Transverse colon (tissue), 4 donors: ENCODE measurements around the gene FBXO21. TPM values are rescaled to one million over a fixed set of nuclear protein-coding genes. Genes with fewer than 3 reads are reported as not detected.
A peak's percentile ranks its signal among the peaks of the same experiment; 100 is the strongest.

Source experiments
- DNase-seq: peaks from one replicate; pipeline ENCODE4 v3.0.0-alpha.2; 2019
- H3K27ac ChIP-seq, 4 donors: fragments of 200-600 bp; sonication (generic); 2 replicates each; pipeline ENCODE4 v1.5.1; 2016 to 2018; ENCODE audit warnings: inconsistent platforms in 4 of 4
- H3K27me3 ChIP-seq: fragments of 200-600 bp; sonication (generic); 2 replicates; pipeline ENCODE4 v1.5.1; 2017; ENCODE audit warnings: inconsistent platforms
- H3K36me3 ChIP-seq, 4 donors: fragments of 200-600 bp; sonication (generic); 2 replicates each; pipeline ENCODE4 v1.5.1; 2017 to 2019; ENCODE audit warnings: inconsistent platforms in 4 of 4
- H3K4me1 ChIP-seq, 4 donors: fragments of 200-600 bp; sonication (generic); 2 replicates each; pipeline ENCODE4 v1.5.1; 2017 to 2020; ENCODE audit warnings: inconsistent platforms in 4 of 4
- H3K4me3 ChIP-seq, 4 donors: fragments of 200-600 bp; sonication (generic); 1 replicate in 1 of 4; 2 replicates in 3 of 4; pipeline versions ENCODE4 v1.5.1 to v1.6.1; 2017 to 2019; ENCODE audit warnings: inconsistent platforms in 4 of 4
- H3K9me3 ChIP-seq, 2 donors: fragments of 200-600 bp; sonication (generic); 2 replicates each; pipeline ENCODE4 v1.5.1; 2017 to 2019; ENCODE audit warnings: inconsistent platforms in 2 of 2
- CTCF ChIP-seq, 5 experiments: fragments of 200-600 bp in 3 of 5; fragments of 450-650 bp in 2 of 5; sonication (generic) in 3 of 5; IDR thresholded peaks; 1 replicate in 2 of 5; 2 replicates in 3 of 5; pipeline ENCODE4 v1.5.1; 2016 to 2017; ENCODE audit warnings: antibody characterized with exemption in 5 of 5, inconsistent platforms in 3 of 5, mild to moderate bottlenecking in 2 of 5, moderate library complexity in 1 of 5
- EP300 ChIP-seq: sonication (generic); formaldehyde crosslinking; IDR thresholded peaks from one replicate; pipeline ENCODE4 v1.6.1; 2017; ENCODE audit warnings: antibody characterized with exemption, low read depth
- POLR2A ChIP-seq: fragments of 450-650 bp; IDR thresholded peaks from one replicate; pipeline ENCODE4 v1.6.1; 2016; ENCODE audit warnings: antibody characterized with exemption, mild to moderate bottlenecking, moderate library complexity
- POLR2AphosphoS5 ChIP-seq, 3 donors: sonication (generic); formaldehyde crosslinking; IDR thresholded peaks; one replicate each; pipeline ENCODE4 v1.6.1; 2016; ENCODE audit warnings: antibody characterized with exemption in 3 of 3
- WGBS, 2 donors: methylation state at CpG; one replicate each; pipeline ENCODE4 v1.1.5; 2018; ENCODE audit warnings: low coverage in 1 of 2; 5-methylcytosine and 5-hydroxymethylcytosine counted together
- in situ Hi-C, 4 donors: fragments of 200-750 bp; cut with MboI; loops; one replicate each; pipeline versions ENCODE4 v1.15.0 to v1.15.1; 2017; ENCODE audit warnings: low sequenced_read_pairs in 3 of 4, low pct_ligation_motif_present in 1 of 4, low pct_unique_long_range_greater_than_20kb in 1 of 4
- intact Hi-C: fragments of 100-400 bp; cut with DNase I; formaldehyde crosslinking; loops from one replicate; pipeline ENCODE4 v1.15.1; 2023; ENCODE audit warnings: low total_unique reads
- total RNA-seq, 4 donors: library from RNA; depleted of rRNA; stranded (reverse); fragments of >200 nt; gene quantifications; one replicate each; pipeline ENCODE4 v1.1.0, GENCODE V29; 2016

The FBXO21 gene
- total RNA-seq, 4 donors from 2014 or later, result 31.6 to 56.9 (median 36.8) TPM

DNA sequence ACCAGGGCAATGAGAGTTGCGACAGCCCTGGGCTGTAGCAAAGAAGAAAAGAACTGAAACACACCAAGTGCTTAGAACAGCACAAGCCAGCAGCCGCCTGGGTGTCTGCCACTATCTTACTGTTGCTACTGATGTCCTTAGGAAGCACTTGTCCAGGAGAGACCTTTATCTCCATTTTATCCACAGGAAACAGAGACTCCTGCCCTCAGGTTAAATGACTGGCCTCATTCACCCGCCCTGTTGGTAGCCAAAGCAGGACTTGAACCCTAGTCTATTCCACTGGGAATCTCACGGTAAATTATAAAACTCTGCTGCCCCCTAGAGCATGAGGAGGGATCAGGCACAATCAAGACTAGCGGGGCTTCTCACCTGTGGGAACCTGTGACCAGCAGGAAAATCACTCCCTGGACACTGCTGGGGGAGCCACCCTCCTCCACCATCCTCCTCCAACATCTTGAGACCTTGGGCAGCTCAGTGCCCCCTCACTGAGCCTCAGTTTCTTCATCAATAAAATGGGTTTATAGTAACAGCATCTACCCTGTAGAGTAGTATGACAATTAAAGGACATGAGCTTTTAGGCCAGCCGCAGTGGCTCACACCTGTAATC, 70.6 kb downstream of the FBXO21 start:
- Histone ChIP-seq H3K4me1 (no peaks in the 10 kb centered on the region), H3K27me3 (no peaks in the 10 kb centered on the region), H3K4me3 (no peak overlapping the region), H3K27ac (no peak overlapping the region), H3K9me3 (no peaks in the 10 kb centered on the region), H3K36me3 (no peaks in the 10 kb centered on the region)
- WGBS, 2 donors, result 46% methylated on average over 6 of the region's 6 CpGs; no CpG with 5 or more reads in 1 of the 2 donors
- intact Hi-C loops, result loop anchor here (10.0 kb wide), 1 partner anchor 95 kb away; no protein-coding TSS in a partner anchor
- no peak for TF ChIP-seq POLR2AphosphoS5 (IDR thresholded peaks at IDR 0.05)
- TF ChIP-seq CTCF (IDR thresholded peaks at IDR 0.05), result peak; percentile 59 to 67 (median 65)
- DNase-seq, result no peak
- in situ Hi-C loops, result loop anchor here in 3 of 4 donors (5.0 to 25.0 kb wide), 4 partner anchors 92 to 415 kb away; no protein-coding TSS in a partner anchor

- no peak for DNase-seq
- no peaks in the 10 kb centered on the region for H3K36me3 ChIP-seq
- intact Hi-C loops, result loop anchor here (10.0 kb wide), 1 partner anchor 94 kb away; no protein-coding TSS in a partner anchor
- 84% methylated on average over 18 of the region's 18 CpGs; no CpG with 5 or more reads in 1 of the 2 donors for WGBS, 2 donors
- no peak overlapping the region for H3K4me3 ChIP-seq
- H3K27ac ChIP-seq, result no peak overlapping the region
- no peaks in the 10 kb centered on the region for H3K27me3 ChIP-seq
- no peak for TF ChIP-seq CTCF (IDR thresholded peaks at IDR 0.05)
- no peaks in the 10 kb centered on the region for H3K4me1 ChIP-seq
- in situ Hi-C loops, result loop anchor here in 3 of 4 donors (5.0 to 25.0 kb wide), 4 partner anchors 92 to 414 kb away; no protein-coding TSS in a partner anchor
- H3K9me3 ChIP-seq, result no peaks in the 10 kb centered on the region
Observed at GRCh38 chr12:117118838-117119591, 71.3 kb downstream of the FBXO21 start.

GRCh38 chr12:117114784-117115183, 75.5 kb downstream of the FBXO21 start:
- DNase-seq, result no peak
- Histone ChIP-seq H3K27ac (no peak overlapping the region), H3K4me1 (no peaks in the 10 kb centered on the region), H3K4me3 (no peak overlapping the region), H3K36me3 (no peaks in the 10 kb centered on the region), H3K9me3 (no peaks in the 10 kb centered on the region), H3K27me3 (no peaks in the 10 kb centered on the region)
- no peak for TF ChIP-seq POLR2A
- no peak for TF ChIP-seq CTCF (IDR thresholded peaks at IDR 0.05)
- TF ChIP-seq EP300, result no peak
- no peak for TF ChIP-seq POLR2AphosphoS5 (IDR thresholded peaks at IDR 0.05)
- 35 to 60% methylated on average over 2 to 10 of the region's 10 CpGs for WGBS, 2 donors
- in situ Hi-C loops (loop anchor here in 3 of 4 donors (5.0 to 25.0 kb wide), 4 partner anchors 87 to 410 kb away; no protein-coding TSS in a partner anchor), intact Hi-C loops (loop anchor here (10.0 kb wide), 1 partner anchor 90 kb away; no protein-coding TSS in a partner anchor)

- no peaks in the 10 kb centered on the region for H3K36me3 ChIP-seq
- no peak overlapping the region for H3K27ac ChIP-seq
- no peak overlapping the region for H3K4me3 ChIP-seq
- H3K27me3 ChIP-seq, result no peaks in the 10 kb centered on the region
- in situ Hi-C loops, result loop anchor here in 3 of 4 donors (10.0 to 25.0 kb wide), 3 partner anchors 88 to 408 kb away; no protein-coding TSS in a partner anchor
- no peak for DNase-seq
- WGBS, 2 donors, result 83 to 96% methylated on average over 2 to 9 of the region's 9 CpGs
- no peaks in the 10 kb centered on the region for H3K4me1 ChIP-seq
- TF ChIP-seq POLR2A (no peak), POLR2AphosphoS5 (IDR thresholded peaks at IDR 0.05) (no peak), CTCF (IDR thresholded peaks at IDR 0.05) (no peak), EP300 (no peak)
- H3K9me3 ChIP-seq, result no peaks in the 10 kb centered on the region
- intact Hi-C loops, result loop anchor here (10.0 kb wide), 1 partner anchor 88 kb away; no protein-coding TSS in a partner anchor
Observed at GRCh38 chr12:117113231-117113630, 77.0 kb downstream of the FBXO21 start.
